Colonic mucosa (tissue), 4 donors: ENCODE measurements around the gene SOX6. TPM values are rescaled to one million over a fixed set of nuclear protein-coding genes. Genes with fewer than 3 reads are reported as not detected.

Experiments
- DNase-seq: peaks from one replicate; pipeline ENCODE4 v3.0.0-alpha.2; 2020
- H3K27ac ChIP-seq: fragments of 200-600 bp; one replicate; pipeline ENCODE4 v1.8.0; 2021
- H3K27me3 ChIP-seq: fragments of 200-600 bp; one replicate; pipeline ENCODE4 v1.8.0; 2021
- H3K36me3 ChIP-seq: fragments of 200-600 bp; one replicate; pipeline ENCODE4 v1.8.0; 2021
- H3K4me1 ChIP-seq: fragments of 200-600 bp; one replicate; pipeline ENCODE4 v1.8.0; 2021; ENCODE audit warnings: mild to moderate bottlenecking
- H3K4me3 ChIP-seq: fragments of 200-600 bp; one replicate; pipeline ENCODE4 v1.8.0; 2021
- H3K9ac ChIP-seq, 2 donors: one replicate each; pipeline ENCODE4 v1.7.0; 2013; ENCODE audit warnings: control low read depth in 2 of 2, low read depth in 2 of 2, low read length in 2 of 2
- H3K9me3 ChIP-seq: fragments of 200-600 bp; one replicate; pipeline ENCODE4 v1.8.0; 2021
- intact Hi-C: fragments of 100-400 bp; cut with DNase I; formaldehyde crosslinking; loops from one replicate; pipeline ENCODE4 v1.14.1; 2022
- total RNA-seq, 2 donors: library from RNA; stranded (reverse); fragmentation: NEBNext Ultra II Directional in 1 of 2; extraction: Animal tissue kit (Norgen Biotek cat#: 25700) in 1 of 2; gene quantifications; one replicate each; pipeline ENCODE4 v1.2.1, GENCODE V29; 2021
- TF ChIP-seq, protein P1 (sequence below): fragments of 200-600 bp; IDR thresholded peaks from one replicate; pipeline ENCODE4 v1.8.0; 2022; ENCODE audit warnings: antibody characterized with exemption, mild to moderate bottlenecking
- donor health status: healthy.
- donor health status: DM: no; HTN: no; CAD: no.
- donor health status: DM: no; HTN: no; CAD: no.

Gene SOX6
- total RNA-seq, 2 donors from 2014 or later: 2.1 to 3.0 TPM

DNA sequence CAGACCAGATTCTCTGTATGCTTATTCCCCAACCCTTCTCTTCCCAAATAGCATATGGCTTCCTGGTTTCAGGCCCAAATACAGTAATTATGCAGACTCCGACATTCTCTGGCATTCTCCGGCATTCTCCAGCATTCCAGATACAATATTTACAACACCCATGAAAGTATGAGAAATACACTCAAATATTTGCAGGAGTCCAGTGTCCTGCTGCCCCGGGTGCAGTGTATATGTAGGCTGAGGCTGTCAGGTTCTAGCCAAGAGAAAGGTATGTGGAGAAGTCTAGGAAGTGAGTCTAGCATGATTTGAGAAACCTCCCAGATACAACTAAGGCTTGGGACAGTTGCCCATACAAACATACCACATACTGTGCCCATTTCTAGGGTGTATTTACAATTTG, 160.7 kb downstream of the SOX6 start:
- H3K9ac ChIP-seq: no peak overlapping the region
- H3K27ac ChIP-seq: no peak overlapping the region
- no peak for DNase-seq
- intact Hi-C loops: no loop called here
- H3K36me3 ChIP-seq: no peaks in the 10 kb centered on the region
- no peaks in the 10 kb centered on the region for H3K4me1 ChIP-seq
- H3K9me3 ChIP-seq: no peaks in the 10 kb centered on the region
- no peak overlapping the region for H3K4me3 ChIP-seq
- no peaks in the 10 kb centered on the region for H3K27me3 ChIP-seq
- TF ChIP-seq, protein P1, sequence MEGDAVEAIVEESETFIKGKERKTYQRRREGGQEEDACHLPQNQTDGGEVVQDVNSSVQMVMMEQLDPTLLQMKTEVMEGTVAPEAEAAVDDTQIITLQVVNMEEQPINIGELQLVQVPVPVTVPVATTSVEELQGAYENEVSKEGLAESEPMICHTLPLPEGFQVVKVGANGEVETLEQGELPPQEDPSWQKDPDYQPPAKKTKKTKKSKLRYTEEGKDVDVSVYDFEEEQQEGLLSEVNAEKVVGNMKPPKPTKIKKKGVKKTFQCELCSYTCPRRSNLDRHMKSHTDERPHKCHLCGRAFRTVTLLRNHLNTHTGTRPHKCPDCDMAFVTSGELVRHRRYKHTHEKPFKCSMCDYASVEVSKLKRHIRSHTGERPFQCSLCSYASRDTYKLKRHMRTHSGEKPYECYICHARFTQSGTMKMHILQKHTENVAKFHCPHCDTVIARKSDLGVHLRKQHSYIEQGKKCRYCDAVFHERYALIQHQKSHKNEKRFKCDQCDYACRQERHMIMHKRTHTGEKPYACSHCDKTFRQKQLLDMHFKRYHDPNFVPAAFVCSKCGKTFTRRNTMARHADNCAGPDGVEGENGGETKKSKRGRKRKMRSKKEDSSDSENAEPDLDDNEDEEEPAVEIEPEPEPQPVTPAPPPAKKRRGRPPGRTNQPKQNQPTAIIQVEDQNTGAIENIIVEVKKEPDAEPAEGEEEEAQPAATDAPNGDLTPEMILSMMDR: no peak

DNA sequence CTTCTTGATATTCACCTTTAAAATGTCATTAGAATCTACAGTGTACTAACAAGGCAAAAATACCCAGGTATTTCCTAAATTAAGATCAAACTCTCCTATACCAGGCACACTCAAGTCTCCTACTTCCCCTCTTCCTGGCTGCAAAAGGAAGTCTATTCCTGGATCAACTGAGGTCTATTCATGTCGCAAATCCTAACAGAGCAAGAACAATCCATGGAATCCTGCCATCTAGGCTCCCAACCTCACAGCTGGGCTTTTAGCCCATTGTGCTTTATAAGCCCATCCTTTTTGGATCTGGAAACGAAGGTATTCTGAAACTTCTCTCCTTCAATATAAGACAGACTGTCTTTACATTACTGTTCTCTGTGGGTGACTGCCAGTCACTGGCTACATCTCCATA, 161.8 kb downstream of the SOX6 start:
- TF ChIP-seq, protein P1: no peak
- no peak for DNase-seq
- H3K9me3 ChIP-seq: no peaks in the 10 kb centered on the region

DNA sequence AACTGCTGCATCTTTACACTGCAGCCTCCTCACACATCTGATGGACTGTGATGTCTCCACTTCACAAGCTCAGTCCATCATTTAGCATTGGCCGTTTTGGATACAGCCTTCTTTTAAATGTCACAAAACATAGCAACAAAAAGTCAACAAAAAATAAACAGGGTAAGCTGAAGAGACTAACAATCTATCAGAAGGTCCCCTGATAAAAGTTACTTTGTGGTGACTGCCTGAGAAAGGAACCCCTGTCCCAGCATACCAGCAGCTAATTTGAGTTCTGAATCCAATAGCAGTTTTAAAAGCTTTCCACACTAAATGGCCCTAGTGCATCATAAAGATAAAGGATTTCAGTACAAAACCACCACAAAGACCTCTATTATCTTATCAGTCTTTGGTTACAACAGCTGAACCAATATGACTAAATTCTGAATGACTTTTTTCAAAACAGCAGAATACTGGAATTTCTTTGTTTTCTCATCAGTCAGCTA, 162.4 kb downstream of the SOX6 start:
- TF ChIP-seq, protein P1: no peak
- H3K27me3 ChIP-seq: no peaks in the 10 kb centered on the region
- no peak for DNase-seq
- H3K9me3 ChIP-seq: no peaks in the 10 kb centered on the region
- intact Hi-C loops: no loop called here
- H3K4me1 ChIP-seq: no peaks in the 10 kb centered on the region
- H3K4me3 ChIP-seq: no peak overlapping the region
- H3K27ac ChIP-seq: no peak overlapping the region
- no peaks in the 10 kb centered on the region for H3K36me3 ChIP-seq
- no peak overlapping the region for H3K9ac ChIP-seq

More for the DNA sequence above, 161.8 kb downstream of the SOX6 start:
- no peak overlapping the region for H3K4me3 ChIP-seq
- intact Hi-C loops: no loop called here
- H3K27ac ChIP-seq: no peak overlapping the region
- H3K9ac ChIP-seq: no peak overlapping the region
- H3K36me3 ChIP-seq: no peaks in the 10 kb centered on the region
- no peaks in the 10 kb centered on the region for H3K4me1 ChIP-seq
- H3K27me3 ChIP-seq: no peaks in the 10 kb centered on the region

DNA sequence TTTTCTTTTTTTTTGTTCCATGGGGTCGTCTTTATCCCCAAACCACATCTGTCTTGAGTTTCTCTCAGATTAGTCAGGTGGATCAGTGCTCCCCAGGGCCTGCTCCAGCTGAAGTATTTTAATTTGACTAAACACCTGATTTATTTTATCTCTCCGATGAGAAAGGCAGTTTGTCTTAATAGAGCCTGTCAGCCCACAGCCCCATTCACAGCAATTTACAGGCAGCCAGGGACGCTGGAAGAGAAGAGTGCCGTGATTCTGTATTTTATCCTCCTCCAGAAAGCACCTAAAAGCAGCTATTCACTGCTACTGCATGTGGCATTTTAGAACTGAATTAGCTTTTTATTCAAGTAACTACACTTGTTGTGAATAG, 164.5 kb downstream of the SOX6 start:
- no peaks in the 10 kb centered on the region for H3K4me1 ChIP-seq
- no peak for DNase-seq
- H3K4me3 ChIP-seq: no peak overlapping the region
- no peaks in the 10 kb centered on the region for H3K9me3 ChIP-seq
- no peaks in the 10 kb centered on the region for H3K27me3 ChIP-seq
- intact Hi-C loops: no loop called here
- H3K27ac ChIP-seq: no peak overlapping the region
- H3K9ac ChIP-seq: no peak overlapping the region
- no peaks in the 10 kb centered on the region for H3K36me3 ChIP-seq
- TF ChIP-seq, protein P1: no peak

DNA sequence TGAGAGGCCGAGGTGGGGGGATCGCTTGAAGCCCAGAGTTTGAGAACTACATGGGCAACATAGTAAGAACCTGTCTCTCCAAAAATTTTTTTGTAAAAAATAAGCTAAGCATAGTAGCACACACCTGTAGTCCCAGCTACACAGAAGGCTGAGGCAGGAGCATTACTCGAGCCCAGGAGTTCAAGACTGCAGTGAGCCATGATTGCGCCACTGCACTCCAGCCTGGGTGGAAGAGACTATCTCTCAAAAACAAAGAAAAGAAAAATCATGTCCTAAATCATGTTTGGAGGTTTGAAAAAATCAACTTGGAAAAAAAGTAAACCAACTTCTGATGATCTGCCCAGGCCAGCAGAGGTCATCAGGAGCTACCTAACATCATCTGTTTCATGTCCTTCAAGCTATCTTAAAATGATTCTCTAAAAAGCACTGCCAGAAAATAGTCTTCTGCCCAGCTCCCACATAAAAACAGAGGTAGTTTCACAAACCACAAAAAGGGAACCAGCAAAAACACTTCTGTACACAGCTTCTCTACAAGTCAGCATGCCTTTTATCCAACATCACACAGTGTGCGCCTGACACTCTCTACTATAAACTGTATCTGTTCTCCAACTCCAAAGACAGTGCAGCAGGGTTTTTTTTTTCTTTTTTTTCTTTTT, 165.0 kb downstream of the SOX6 start:
- Histone ChIP-seq H3K27ac (no peak overlapping the region), H3K4me1 (no peaks in the 10 kb centered on the region), H3K27me3 (no peaks in the 10 kb centered on the region), H3K36me3 (no peaks in the 10 kb centered on the region), H3K9ac (no peak overlapping the region), H3K4me3 (no peak overlapping the region), H3K9me3 (no peaks in the 10 kb centered on the region)
- DNase-seq: no peak
- TF ChIP-seq, protein P1: no peak
- intact Hi-C loops: no loop called here
